Measurements from ENCODE around the gene CBARP.

- TF ChIP-seq CTCF (conservative IDR thresholded peaks at IDR 0.05; ENCODE audit: low read depth, low read length) (no peak), EZH2 (IDR thresholded peaks at IDR 0.05; ENCODE audit: borderline replicate concordance, low read depth, low read length, poor library complexity, severe bottlenecking) (no peak)
Measured at GRCh38 chr19:1274852-1275259, 37.1 kb upstream of the CBARP start.
